GM23248 (cell line): ENCODE results near the gene AHRR.

ENCODE experiments used
- EZH2 ChIP-seq: fragments of 200-600 bp; sonication (generic); IDR thresholded peaks from 2 replicates; pipeline ENCODE4 v1.6.1; 2018; ENCODE audit warnings: antibody characterized with exemption, mild to moderate bottlenecking; ENCODE audit not compliant: insufficient read depth, poor library complexity, severe bottlenecking
- EZH2phosphoT487 ChIP-seq: fragments of 200-600 bp; sonication (generic); IDR thresholded peaks from 2 replicates; pipeline ENCODE4 v1.6.1; 2018; ENCODE audit warnings: antibody characterized with exemption, moderate library complexity, mild to moderate bottlenecking, low read depth; ENCODE audit not compliant: insufficient read depth

DNA sequence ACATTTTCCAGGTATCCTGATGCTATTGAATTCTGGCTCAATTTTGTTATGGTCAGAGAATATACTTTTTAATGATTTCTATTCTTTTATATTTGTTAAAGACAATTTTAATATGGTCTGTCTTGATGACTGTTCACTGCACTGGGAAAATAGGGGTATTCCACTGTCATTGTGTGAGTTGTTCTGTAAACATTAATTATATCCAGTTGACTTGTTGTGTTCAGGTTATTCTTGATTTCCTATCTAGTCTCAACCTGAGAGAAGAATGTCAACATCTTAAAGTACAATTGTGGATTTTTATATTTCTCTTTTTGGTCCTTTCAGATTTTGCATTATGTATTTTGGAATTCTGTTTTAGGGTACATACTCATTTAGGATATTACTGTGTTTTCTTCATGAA lies 61.6 kb downstream of the AHRR start:
- TF ChIP-seq EZH2 (no peak), EZH2phosphoT487 (no peak)
